Measurements from ENCODE around the gene OVCH2.

Gene OVCH2

DNA sequence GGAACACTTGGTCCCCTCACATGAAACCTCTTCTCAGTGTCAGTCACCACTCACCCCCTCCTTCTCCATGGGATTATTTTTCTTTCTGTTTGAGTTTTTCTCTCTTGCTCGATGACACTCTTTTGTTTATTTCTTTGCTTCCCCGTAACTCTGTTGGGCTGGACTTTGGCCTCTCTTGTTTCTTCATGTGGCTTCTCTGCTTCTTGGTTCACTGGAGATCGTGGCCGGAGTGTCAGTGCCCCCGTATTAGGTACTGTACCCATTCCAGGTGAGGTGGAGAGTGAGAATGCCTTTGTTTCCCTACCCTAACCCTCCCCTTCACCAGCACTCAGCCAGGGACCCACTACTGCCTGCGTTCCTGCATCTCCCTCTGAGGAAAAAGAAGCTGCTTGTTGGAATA, 65.5 kb downstream of the OVCH2 start:
- no peaks in the 10 kb centered on the region for H3K9me3 ChIP-seq (ENCODE audit: control insufficient read depth, insufficient read depth, low read length)
- no peaks in the 10 kb centered on the region; the same call in 1 of the 2 replicates for H3K36me3 ChIP-seq (ENCODE audit: insufficient read depth, low read length)
- H3K4me1 ChIP-seq (ENCODE audit: insufficient read depth, low read length) = no peaks in the 10 kb centered on the region
- no peak overlapping the region for H3K9ac ChIP-seq (ENCODE audit: low read depth, low read length)

DNA sequence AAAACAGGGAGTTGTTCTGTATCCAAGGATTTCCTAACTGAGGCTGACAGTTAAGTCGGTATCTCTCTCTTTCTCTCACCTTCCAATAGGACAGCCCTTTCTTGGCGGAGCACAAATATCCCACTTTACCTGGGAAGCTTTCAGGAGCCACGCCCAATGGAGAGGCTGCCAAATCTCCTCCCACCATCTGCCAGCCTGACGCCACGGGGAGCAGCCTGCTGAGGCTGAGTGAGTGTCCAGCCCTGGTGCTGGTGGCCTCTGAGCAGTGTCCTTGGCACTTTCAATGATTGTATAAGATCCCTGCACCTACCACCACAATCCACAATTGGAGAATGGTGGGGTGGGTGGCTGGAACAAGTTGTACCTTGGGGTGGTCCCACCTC, 66.6 kb downstream of the OVCH2 start:
- Histone ChIP-seq H3K9me3 (ENCODE audit: control insufficient read depth, insufficient read depth, low read length) (no peaks in the 10 kb centered on the region), H3K36me3 (ENCODE audit: insufficient read depth, low read length) (no peaks in the 10 kb centered on the region; the same call in 1 of the 2 replicates), H3K9ac (ENCODE audit: low read depth, low read length) (no peak overlapping the region), H3K4me1 (ENCODE audit: insufficient read depth, low read length) (no peaks in the 10 kb centered on the region)

Measured in ES-I3 (cell line).